ENCODE measurements around the gene FBH1.
"Not testable (repeated sequence)": the region's sequence is repeated elsewhere in the genome, so short reads cannot be mapped to it uniquely, and the experiment has no call there.

The FBH1 gene

GRCh38 chr10:5860066-5860465 lies 30.0 kb upstream of the FBH1 start:
- H3K4me3 ChIP-seq (ENCODE audit: low read length) = no peak overlapping the region
- H3K27ac ChIP-seq (ENCODE audit: low read length) = no peak overlapping the region
- H3K9ac ChIP-seq (ENCODE audit: low read depth, low read length) = no peak overlapping the region
- H3K36me3 ChIP-seq (ENCODE audit: insufficient read depth, low read depth, low read length) = no peaks in the 10 kb centered on the region
- H3K4me1 ChIP-seq (ENCODE audit: insufficient read depth, low read length) = no peaks in the 10 kb centered on the region
- H3K9me3 ChIP-seq (ENCODE audit: insufficient read depth, low read depth, low read length) = no peaks in the 10 kb centered on the region
- H3K27me3 ChIP-seq (ENCODE audit: insufficient read depth, low read length) = no peaks in the 10 kb centered on the region

- Histone ChIP-seq H3K27me3 (ENCODE audit: insufficient read depth, low read length) (no peaks in the 10 kb centered on the region), H3K4me3 (ENCODE audit: low read length) (no peak overlapping the region), H3K4me1 (ENCODE audit: insufficient read depth, low read length) (no peaks in the 10 kb centered on the region), H3K27ac (ENCODE audit: low read length) (no peak overlapping the region), H3K9ac (ENCODE audit: low read depth, low read length) (no peak overlapping the region), H3K36me3 (ENCODE audit: insufficient read depth, low read depth, low read length) (no peaks in the 10 kb centered on the region), H3K9me3 (ENCODE audit: insufficient read depth, low read depth, low read length) (no peaks in the 10 kb centered on the region)
Observed at GRCh38 chr10:5862360-5862961, 27.6 kb upstream of the FBH1 start.

GRCh38 chr10:5862981-5863685 lies 26.9 kb upstream of the FBH1 start:
- H3K4me1 ChIP-seq (ENCODE audit: insufficient read depth, low read length); H3K27ac ChIP-seq (ENCODE audit: low read length); H3K36me3 ChIP-seq (ENCODE audit: insufficient read depth, low read depth, low read length); H3K9me3 ChIP-seq (ENCODE audit: insufficient read depth, low read depth, low read length); H3K27me3 ChIP-seq (ENCODE audit: insufficient read depth, low read length); H3K9ac ChIP-seq (ENCODE audit: low read depth, low read length); H3K4me3 ChIP-seq (ENCODE audit: low read length): not testable (repeated sequence)

- not testable (repeated sequence) for H3K27me3 ChIP-seq (ENCODE audit: insufficient read depth, low read length); H3K4me3 ChIP-seq (ENCODE audit: low read length); H3K9me3 ChIP-seq (ENCODE audit: insufficient read depth, low read depth, low read length); H3K27ac ChIP-seq (ENCODE audit: low read length); H3K9ac ChIP-seq (ENCODE audit: low read depth, low read length); H3K4me1 ChIP-seq (ENCODE audit: insufficient read depth, low read length); H3K36me3 ChIP-seq (ENCODE audit: insufficient read depth, low read depth, low read length)
Observed at GRCh38 chr10:5866451-5867081, 23.5 kb upstream of the FBH1 start.

GRCh38 chr10:5867091-5867615 lies 22.9 kb upstream of the FBH1 start:
- not testable (repeated sequence) for H3K4me3 ChIP-seq (ENCODE audit: low read length); H3K4me1 ChIP-seq (ENCODE audit: insufficient read depth, low read length); H3K27ac ChIP-seq (ENCODE audit: low read length); H3K9me3 ChIP-seq (ENCODE audit: insufficient read depth, low read depth, low read length); H3K36me3 ChIP-seq (ENCODE audit: insufficient read depth, low read depth, low read length); H3K27me3 ChIP-seq (ENCODE audit: insufficient read depth, low read length); H3K9ac ChIP-seq (ENCODE audit: low read depth, low read length)

GRCh38 chr10:5868383-5868782 lies 21.7 kb upstream of the FBH1 start:
- H3K4me3 ChIP-seq (ENCODE audit: low read length); H3K9ac ChIP-seq (ENCODE audit: low read depth, low read length); H3K27me3 ChIP-seq (ENCODE audit: insufficient read depth, low read length); H3K36me3 ChIP-seq (ENCODE audit: insufficient read depth, low read depth, low read length); H3K4me1 ChIP-seq (ENCODE audit: insufficient read depth, low read length); H3K27ac ChIP-seq (ENCODE audit: low read length); H3K9me3 ChIP-seq (ENCODE audit: insufficient read depth, low read depth, low read length): not testable (repeated sequence)

- Histone ChIP-seq H3K4me3 (ENCODE audit: low read length) (no peak overlapping the region), H3K27ac (ENCODE audit: low read length) (no peak overlapping the region), H3K9me3 (ENCODE audit: insufficient read depth, low read depth, low read length) (no peaks in the 10 kb centered on the region), H3K36me3 (ENCODE audit: insufficient read depth, low read depth, low read length) (peaks cover 1% of the 10 kb centered on the region; the same call in 1 of the 2 replicates), H3K9ac (ENCODE audit: low read depth, low read length) (no peak overlapping the region), H3K4me1 (ENCODE audit: insufficient read depth, low read length) (no peaks in the 10 kb centered on the region), H3K27me3 (ENCODE audit: insufficient read depth, low read length) (no peaks in the 10 kb centered on the region)
Observed at GRCh38 chr10:5869156-5869555, 20.9 kb upstream of the FBH1 start.

- Histone ChIP-seq H3K36me3 (ENCODE audit: insufficient read depth, low read depth, low read length) (peaks cover 18% of the 10 kb centered on the region), H3K4me1 (ENCODE audit: insufficient read depth, low read length) (no peaks in the 10 kb centered on the region), H3K9ac (ENCODE audit: low read depth, low read length) (no peak overlapping the region), H3K4me3 (ENCODE audit: low read length) (no peak overlapping the region), H3K27me3 (ENCODE audit: insufficient read depth, low read length) (no peaks in the 10 kb centered on the region), H3K27ac (ENCODE audit: low read length) (no peak overlapping the region), H3K9me3 (ENCODE audit: insufficient read depth, low read depth, low read length) (no peaks in the 10 kb centered on the region)
Observed at GRCh38 chr10:5871596-5871995, 18.4 kb upstream of the FBH1 start.

- H3K9ac ChIP-seq (ENCODE audit: low read depth, low read length) = no peak overlapping the region
- no peak overlapping the region for H3K4me3 ChIP-seq (ENCODE audit: low read length)
- H3K4me1 ChIP-seq (ENCODE audit: insufficient read depth, low read length) = no peaks in the 10 kb centered on the region
- H3K27ac ChIP-seq (ENCODE audit: low read length) = no peak overlapping the region
- no peaks in the 10 kb centered on the region for H3K27me3 ChIP-seq (ENCODE audit: insufficient read depth, low read length)
- no peaks in the 10 kb centered on the region for H3K9me3 ChIP-seq (ENCODE audit: insufficient read depth, low read depth, low read length)
- peaks cover 36% of the 10 kb centered on the region for H3K36me3 ChIP-seq (ENCODE audit: insufficient read depth, low read depth, low read length)
Observed at GRCh38 chr10:5873515-5873995, 16.5 kb upstream of the FBH1 start.

GRCh38 chr10:5876181-5876768 lies 13.8 kb upstream of the FBH1 start:
- Histone ChIP-seq H3K27ac (ENCODE audit: low read length) (no peak overlapping the region), H3K36me3 (ENCODE audit: insufficient read depth, low read depth, low read length) (peaks cover 58% of the 10 kb centered on the region), H3K27me3 (ENCODE audit: insufficient read depth, low read length) (no peaks in the 10 kb centered on the region), H3K9me3 (ENCODE audit: insufficient read depth, low read depth, low read length) (no peaks in the 10 kb centered on the region), H3K4me3 (ENCODE audit: low read length) (no peak overlapping the region), H3K4me1 (ENCODE audit: insufficient read depth, low read length) (no peaks in the 10 kb centered on the region), H3K9ac (ENCODE audit: low read depth, low read length) (no peak overlapping the region)

GRCh38 chr10:5877041-5877440 lies 13.0 kb upstream of the FBH1 start:
- peaks cover 60% of the 10 kb centered on the region for H3K36me3 ChIP-seq (ENCODE audit: insufficient read depth, low read depth, low read length)
- not testable (repeated sequence) for H3K9ac ChIP-seq (ENCODE audit: low read depth, low read length); H3K27me3 ChIP-seq (ENCODE audit: insufficient read depth, low read length); H3K9me3 ChIP-seq (ENCODE audit: insufficient read depth, low read depth, low read length); H3K27ac ChIP-seq (ENCODE audit: low read length); H3K4me3 ChIP-seq (ENCODE audit: low read length); H3K4me1 ChIP-seq (ENCODE audit: insufficient read depth, low read length)

Data from iPS-20b (cell line).